HG03064 (cell line): Measurements from ENCODE around the gene FLNA.
"Not testable (repeated sequence)": the region's sequence is repeated elsewhere in the genome, so short reads cannot be mapped to it uniquely, and the experiment has no call there.

ENCODE experiments used
- ATAC-seq: cut with Tn5 transposase; IDR thresholded peaks from one replicate; pipeline ENCODE4 v1.9.1; 2021; ENCODE audit warnings: low read depth; ENCODE audit not compliant: unreplicated experiment

The FLNA gene, protein sequence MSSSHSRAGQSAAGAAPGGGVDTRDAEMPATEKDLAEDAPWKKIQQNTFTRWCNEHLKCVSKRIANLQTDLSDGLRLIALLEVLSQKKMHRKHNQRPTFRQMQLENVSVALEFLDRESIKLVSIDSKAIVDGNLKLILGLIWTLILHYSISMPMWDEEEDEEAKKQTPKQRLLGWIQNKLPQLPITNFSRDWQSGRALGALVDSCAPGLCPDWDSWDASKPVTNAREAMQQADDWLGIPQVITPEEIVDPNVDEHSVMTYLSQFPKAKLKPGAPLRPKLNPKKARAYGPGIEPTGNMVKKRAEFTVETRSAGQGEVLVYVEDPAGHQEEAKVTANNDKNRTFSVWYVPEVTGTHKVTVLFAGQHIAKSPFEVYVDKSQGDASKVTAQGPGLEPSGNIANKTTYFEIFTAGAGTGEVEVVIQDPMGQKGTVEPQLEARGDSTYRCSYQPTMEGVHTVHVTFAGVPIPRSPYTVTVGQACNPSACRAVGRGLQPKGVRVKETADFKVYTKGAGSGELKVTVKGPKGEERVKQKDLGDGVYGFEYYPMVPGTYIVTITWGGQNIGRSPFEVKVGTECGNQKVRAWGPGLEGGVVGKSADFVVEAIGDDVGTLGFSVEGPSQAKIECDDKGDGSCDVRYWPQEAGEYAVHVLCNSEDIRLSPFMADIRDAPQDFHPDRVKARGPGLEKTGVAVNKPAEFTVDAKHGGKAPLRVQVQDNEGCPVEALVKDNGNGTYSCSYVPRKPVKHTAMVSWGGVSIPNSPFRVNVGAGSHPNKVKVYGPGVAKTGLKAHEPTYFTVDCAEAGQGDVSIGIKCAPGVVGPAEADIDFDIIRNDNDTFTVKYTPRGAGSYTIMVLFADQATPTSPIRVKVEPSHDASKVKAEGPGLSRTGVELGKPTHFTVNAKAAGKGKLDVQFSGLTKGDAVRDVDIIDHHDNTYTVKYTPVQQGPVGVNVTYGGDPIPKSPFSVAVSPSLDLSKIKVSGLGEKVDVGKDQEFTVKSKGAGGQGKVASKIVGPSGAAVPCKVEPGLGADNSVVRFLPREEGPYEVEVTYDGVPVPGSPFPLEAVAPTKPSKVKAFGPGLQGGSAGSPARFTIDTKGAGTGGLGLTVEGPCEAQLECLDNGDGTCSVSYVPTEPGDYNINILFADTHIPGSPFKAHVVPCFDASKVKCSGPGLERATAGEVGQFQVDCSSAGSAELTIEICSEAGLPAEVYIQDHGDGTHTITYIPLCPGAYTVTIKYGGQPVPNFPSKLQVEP (N-terminal part only)

DNA sequence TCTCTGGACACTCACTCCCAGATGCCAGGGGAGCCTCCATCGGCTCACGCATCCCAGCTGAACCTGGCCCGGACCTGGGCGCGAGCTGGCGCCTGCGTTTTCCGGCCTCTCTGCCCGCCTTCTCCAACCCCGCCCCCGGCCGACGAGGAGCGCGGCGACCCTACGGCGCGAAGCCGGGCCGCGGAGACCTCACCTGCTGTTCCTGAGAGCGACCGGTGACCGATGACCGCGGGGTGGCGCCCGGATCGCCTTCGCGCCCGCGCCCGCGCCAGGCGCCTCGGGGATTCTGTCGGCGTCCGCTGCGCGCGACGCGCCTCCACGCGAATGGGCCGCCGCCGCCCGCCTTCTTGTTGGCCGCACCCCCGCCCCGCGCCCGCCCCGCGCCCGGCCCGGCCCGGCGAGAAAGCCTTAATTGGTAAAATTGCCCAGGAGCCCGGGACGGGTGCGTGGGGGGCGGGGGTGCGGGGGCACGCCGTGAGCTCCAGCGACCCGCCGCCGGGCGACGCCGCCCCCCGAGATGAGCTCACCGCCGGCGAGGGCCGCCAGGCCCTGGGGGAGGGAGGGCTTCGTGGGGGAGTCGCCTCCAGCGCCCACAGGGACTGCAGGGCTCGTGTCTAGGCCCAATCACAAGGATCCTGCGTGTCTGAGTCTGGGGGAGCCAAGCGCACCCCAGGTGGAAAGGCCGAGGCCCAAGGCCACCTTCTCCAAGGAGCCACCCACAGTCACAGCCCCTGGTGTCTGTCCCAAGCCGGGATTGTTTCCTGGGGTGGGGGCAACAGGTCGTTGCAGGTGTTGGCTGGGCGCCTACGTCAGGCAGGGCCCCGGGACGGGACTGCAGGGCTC, at the start of gene FLNA:
Gene FLNA (minus strand): TSS at position 322 of the 843 bp plus-strand sequence. CDS start 3,389 bp downstream, outside the sequence.
- no peak for ATAC-seq

DNA sequence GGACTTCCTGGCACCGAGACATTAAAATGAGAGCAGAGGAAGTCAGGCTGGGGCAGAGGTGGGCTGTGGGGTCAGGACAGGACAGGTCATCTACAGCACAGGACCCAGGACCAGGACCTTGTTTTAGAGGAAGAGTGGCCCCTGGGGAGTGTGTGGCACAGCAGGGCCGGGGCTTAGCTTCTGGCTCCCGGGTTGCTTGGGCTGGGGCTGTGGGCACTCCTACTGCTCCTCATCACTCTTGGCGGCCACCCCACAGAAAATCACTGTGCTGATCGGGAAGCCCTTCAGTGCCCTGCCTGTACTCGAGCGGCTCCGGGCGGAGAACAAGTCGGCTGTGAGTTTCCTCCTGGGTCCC, 45.9 kb upstream of the FLNA start:
- no peak for ATAC-seq

DNA sequence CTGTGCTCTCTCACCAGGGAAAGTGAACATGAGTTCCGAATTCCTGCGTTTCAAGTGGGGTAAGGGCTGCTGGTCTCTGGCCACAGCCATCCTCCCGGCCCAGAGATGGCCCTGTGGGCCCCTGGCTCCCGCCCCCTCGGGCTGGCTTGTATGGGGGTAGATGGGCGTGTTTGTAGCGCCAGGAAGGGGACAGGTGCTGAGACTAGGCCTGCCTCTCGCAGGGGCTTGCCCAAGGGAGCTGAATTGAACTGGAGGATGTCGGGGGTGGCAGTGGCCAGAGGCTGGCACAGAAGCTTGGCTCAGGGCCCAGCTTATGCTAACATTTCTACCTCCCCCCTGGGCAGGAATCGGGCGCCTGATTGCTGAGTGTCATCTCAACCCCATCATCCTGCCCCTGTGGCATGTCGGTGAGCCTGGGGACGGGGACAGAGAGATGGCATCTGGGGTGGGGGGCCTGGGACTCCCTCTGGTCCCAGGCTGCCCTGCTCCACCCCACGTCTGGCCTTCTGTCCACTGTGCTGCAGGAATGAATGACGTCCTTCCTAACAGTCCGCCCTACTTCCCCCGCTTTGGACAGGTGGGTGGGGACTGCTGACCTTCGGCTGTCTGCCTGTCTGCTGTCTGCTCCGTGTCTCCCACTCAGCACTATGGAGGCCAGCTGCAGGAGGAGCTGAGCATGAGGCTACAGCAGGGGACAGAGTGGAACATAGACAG, 45.4 kb upstream of the FLNA start:
- ATAC-seq, result no peak

DNA sequence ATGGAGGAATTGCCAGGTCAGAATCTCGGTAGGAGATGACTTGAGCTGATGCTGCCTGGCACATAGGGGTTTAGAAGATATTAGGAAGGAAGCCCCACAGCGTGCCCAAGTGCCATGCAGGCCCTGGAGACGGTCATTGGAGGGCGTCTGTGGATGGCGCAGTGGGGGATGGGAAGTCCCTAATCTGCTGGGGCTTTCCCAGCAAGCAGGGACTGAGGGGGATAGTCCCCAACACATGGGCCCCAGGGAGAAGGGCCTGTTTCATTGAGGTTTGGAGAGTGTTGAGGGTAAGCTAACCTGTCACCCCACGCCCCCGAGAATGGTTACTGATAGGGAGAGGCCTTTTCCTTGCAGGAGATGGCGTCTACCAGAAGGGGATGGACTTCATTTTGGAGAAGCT, 44.8 kb upstream of the FLNA start:
- no peak for ATAC-seq

DNA sequence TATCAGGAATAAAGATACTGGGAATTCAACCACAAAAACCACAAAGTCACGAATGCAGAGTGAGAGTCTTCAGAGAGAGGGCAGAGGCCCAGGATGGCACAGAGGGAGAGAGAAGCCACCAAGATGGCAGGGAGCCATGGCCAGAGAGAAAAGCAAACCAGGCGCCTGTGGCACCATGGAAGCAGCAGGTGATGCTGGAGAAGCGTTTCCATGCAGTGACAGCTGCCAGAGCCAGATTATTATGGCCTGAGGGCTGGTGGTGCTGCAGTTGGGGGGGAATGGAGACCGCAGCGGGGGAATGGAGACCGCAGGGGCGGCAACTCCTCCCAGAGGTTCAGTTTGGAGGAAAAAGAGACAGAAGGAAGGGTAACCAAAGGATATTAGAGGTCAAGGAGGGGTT, 42.7 kb upstream of the FLNA start:
- no peak for ATAC-seq

DNA sequence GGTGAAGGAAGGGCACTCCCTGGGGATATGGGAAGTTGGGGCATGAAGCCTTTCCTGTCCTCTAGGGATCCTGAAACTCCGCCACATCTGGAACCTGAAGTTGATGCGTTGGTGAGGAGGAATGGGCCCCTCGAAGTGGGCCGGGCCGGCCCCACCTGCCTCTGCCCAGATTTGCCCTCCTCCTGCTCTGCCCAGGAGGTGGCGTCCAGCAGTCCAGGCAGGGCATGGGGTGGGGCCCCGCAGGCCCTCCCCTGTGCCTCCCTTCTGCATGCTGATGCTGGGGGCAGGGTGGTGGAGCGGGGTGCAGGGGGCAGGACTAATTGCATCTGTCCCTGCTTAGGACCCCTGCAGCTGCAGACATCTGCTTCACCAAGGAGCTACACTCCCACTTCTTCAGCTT, 38.7 kb upstream of the FLNA start:
- no peak for ATAC-seq

DNA sequence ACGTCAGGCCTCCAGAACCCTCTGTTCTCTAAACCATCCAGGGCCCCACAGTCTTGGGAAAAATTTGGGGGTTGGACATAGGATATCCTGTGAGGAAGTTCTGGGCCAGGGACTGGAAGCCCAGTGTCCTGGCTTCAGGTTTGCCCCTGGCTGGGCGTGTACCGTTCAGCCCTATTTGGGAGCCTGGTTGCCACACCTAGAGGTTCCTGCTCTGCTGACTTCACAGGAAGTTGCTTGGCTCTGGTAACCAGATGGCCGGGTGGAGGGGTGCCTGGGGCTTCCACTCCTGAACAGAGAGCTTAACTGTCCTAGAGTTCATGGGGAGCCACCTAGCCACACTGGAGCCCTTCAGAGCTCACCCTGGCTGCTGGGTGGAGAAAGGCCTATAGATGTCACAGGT, 38.0 kb upstream of the FLNA start:
- ATAC-seq, result no peak

DNA sequence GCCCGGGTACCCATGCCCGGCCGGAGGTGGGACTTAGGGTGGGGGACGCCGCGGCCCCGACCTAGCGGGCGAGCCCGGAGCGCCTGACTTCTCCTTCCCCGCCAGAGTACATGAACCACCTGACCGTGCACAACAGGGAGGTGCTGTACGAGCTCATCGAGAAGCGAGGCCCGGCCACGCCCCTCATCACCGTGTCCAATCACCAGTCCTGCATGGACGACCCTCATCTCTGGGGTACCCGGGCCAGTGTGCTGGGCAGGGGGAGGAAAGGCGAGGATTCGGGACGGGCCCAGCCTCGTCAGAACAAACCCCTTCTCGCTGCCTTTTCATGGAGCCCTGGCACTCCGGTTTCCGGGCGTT, 37.5 kb upstream of the FLNA start:
- peak; percentile 51 for ATAC-seq

DNA sequence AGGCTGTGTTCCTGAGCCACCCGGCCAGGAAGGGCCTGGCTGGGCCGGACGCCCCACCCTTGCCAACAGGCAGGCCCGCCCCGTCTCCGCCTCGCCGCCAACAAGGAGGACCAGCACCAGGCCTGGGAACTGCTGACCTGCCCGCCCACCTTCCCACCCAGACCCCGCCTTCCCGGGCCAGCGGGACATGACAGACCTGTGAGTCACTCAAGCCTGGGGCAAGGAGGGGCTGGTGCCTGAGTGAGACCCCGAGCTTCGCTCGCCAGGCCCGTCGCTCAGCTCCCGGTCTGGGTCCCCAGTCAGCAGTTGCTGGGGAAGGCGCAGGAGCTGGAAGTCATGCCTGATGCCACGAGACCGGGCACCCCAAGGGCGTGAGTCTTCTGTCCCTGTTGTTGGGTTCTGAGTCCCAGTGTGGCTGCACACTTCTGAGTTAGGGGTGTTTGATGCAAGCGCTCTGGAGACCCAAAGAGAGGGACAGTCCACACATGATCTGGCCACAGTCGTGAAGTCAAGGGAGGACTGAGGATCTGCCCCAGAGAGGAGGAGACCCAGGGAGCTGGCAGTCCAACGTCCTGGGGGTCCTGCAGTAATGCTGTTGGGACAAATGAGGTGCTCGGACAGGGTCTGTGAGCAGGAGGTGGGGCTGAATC, 34.9 kb upstream of the FLNA start, which contains the start of gene DNASE1L1:
Gene DNASE1L1 (minus strand): TSS at position 33 of the 650 bp plus-strand sequence. CDS start 3,686 bp downstream, outside the sequence.
- ATAC-seq, result no peak

DNA sequence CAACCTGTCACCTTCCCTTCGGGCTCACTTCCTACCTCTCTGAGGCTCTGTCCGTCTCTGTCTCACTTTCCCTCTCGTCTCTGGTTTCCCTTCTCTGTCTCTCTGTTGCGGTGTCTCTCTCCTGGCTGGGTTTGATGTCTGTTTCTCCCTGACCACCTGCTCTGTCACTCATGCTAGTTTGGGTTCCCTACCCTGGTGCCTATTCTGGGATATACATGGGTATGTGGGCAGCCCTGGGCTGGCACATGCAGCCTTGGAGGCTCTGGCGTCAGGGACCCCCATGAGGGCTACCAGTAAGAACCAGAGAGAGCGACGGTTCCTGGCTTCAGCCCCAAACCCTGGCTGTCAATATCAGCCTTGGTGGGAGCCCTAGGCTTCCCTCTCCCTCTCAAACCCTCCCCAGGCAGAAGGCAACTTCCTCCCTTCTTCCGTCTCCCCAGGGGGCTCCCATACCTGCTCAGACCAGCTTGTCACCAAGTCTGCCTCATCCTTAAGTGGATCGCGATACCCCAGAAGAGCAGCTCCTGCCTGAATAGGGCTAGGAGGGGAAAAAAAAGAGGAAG, 34.3 kb upstream of the FLNA start:
- no peak for ATAC-seq

DNA sequence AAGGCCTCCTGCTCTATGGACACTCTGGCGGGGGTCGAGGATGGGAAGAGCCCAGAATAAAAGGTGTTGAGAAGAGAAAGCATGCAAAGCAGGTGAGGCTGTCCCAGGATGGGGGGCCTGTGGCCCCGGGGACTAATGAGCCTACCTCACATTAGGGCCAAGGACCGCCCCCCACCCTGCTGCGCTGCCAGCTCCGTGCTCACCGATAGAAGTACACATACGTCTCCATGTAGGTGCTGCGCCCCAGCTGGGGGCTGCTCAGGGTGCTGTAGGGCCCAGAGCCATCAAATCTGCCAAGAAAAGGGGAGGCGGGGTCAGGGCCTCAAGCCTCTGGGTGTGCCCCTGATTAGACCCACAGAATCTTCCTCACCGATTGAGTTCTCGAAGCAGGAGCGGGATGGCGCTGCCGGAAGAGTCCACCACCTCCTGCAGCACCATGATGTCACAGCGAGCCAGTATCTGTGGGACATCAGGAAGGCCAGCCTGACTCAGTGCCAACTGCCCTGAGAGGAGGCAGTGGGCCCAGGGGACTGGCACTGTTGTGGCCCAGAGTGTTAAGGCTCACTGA, 30.3 kb upstream of the FLNA start:
- no peak for ATAC-seq

DNA sequence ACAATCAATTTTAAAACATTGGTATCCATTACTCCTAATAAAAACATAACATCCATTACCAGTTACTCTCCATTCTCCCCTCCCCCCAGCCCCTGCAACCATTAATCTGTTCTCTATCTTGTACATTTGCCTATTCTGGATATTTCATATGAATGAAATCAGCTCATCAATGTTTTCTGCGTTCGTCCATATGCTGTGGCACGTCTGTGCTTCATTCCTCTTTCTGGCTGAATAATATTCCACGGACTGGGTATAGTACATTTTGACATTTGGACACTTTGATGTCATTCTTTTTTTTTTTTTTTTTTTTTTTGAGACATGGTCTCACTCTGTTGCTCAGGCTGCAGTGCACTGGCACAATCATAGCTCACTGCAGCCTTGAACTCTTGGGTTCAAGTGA, 29.4 kb upstream of the FLNA start:
- no peak for ATAC-seq

DNA sequence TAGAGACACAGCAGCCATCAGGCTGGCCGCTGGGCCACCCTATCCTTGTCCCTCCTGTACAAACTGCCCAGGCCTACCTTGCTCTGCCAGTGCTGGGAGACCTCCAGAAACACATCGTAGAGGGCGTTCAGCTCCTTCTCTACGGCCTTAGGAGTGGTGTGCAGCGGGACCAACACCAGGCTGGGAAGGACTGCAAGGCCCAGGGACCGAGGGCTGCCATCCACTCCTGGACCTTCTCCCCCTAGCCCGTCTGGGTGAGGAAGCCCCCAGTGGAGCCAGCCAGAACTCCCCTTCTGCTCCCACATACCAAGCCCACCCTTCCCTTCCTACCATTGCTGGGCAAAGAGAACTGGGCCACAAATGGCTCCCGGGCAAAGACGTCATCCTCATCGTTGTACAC, 28.8 kb upstream of the FLNA start:
- ATAC-seq, result no peak

DNA sequence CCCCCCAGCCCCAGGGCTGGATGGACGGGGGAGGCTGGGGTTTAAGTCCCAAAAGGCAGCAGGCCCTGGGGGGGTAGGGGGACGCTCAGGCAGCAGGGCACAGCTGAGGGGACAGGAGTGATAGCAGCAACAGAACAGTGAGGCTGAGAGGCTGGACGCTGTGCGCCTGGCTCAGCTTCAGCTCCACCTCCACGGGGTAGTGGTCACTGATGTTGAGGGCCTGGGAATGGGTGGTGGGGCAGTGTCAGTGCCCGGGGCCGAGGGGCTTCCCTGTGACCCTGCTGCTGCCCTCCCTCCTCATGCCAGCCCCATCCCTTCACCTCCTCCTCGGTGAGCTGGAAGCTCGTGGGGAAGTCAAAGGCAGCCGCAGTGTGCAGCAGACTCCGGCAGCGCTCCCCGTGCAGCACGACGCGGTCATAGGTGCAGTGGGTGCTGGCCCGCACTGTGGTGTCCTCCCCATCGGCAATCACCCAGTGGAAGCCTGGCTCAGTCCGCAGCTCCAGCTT, 28.2 kb upstream of the FLNA start:
- ATAC-seq, result no peak

DNA sequence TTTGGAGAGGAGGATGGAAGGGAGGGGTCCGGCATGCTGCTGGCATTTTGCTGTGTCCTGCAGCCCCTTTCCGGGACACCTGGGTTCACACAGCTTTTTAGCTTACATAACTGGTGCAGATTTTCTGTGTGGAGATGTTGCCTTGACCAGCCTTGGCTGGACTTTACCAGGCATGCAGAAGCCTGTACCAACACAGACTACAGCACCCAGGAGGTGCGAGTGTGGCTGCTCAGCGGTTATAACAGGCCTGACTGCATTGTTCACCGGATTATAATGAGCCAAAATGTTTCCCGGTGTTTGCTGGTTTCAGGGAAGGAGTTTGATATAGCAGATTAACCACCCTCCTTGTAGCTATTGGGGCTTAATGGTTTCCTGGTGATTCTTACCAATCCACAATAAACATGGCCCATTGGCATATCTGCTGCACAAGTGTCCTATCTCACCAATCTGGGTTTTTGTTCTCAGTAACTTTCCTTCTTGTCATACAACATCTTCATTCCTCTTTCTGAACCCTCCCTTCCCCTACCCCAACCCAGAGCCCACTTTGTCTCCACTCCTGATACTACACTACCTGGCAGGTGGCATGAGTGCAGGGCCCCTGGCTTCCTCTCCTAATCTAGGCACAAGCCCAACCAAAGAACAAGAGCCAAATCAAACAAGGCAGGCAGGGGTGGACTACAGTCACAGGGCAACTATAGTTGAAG, 27.6 kb upstream of the FLNA start:
- ATAC-seq, result no peak

DNA sequence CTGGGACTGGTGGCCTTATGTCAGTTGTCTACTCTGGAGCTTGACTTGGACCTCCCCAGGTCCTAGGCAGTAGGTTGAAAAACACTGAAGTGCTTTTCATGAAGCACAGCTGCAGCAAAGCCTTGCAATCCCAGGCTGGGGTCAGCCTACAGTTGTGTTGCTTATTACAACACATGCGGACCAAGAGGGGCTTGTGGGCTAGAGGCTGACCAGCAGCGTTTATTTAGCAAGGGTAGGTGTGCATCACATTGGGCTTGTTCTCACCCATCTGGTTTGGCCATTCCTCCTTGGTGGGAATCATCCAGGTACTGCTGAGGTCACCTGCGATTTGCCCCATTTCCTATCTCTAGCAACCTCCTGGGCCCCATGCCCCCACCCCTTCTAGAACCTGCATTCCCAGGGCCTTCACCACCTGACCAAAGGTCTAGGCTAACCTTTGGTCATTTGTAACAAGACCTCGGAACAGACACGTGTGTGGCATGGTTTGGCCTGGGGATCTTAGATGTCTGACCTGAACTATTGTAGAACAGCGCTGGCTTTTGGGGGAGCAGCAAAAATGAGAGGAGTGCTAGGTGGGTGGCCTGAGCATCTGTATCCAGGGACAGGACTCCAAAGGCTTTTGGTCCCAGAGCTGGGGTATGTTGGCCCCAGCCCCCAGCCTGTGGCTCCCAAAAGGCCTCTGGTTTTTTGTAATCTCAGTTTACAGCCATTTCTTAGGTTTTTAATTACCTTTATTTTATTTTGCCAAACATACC, 26.8 kb upstream of the FLNA start:
- ATAC-seq, result no peak

DNA sequence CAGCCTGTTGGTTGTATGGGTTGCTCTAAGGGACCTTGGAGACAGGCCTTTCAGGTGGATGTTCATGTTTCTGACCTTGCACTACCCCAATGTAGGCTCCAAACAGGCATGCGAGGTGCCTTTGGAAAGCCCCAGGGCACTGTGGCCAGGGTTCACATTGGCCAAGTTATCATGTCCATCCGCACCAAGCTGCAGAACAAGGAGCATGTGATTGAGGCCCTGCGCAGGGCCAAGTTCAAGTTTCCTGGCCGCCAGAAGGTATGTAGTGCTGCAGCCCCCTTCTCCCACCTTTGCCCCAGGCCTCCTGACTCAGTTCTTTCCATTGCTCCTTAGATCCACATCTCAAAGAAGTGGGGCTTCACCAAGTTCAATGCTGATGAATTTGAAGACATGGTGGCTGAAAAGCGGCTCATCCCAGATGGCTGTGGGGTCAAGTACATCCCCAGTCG, 26.0 kb upstream of the FLNA start:
- ATAC-seq, result not testable (repeated sequence)
